GM12875 (cell line): ENCODE data around the gene ARAP1.

ENCODE experiments used
- H3K4me3 ChIP-seq: one replicate; pipeline ENCODE4 v1.5.1; 2011; ENCODE audit warnings: low read depth, low read length, control low read depth
- CTCF ChIP-seq: IDR thresholded peaks from 2 replicates; pipeline ENCODE4 v1.5.1; 2011; ENCODE audit warnings: low read depth, mild to moderate bottlenecking, control low read depth, inconsistent platforms, low read length, moderate library complexity, borderline replicate concordance; ENCODE audit not compliant: insufficient read depth

ARAP1 gene

GRCh38 chr11:72751116-72752087 is 806 bp downstream of the ARAP1 start:
- peak overlapping the region; percentile 93 for H3K4me3 ChIP-seq
- no peak for TF ChIP-seq CTCF

- no peak for TF ChIP-seq CTCF
- no peak overlapping the region for H3K4me3 ChIP-seq
Observed at GRCh38 chr11:72750556-72751115, 1.6 kb downstream of the ARAP1 start.

GRCh38 chr11:72750086-72750485 is 2.1 kb downstream of the ARAP1 start:
- no peak for TF ChIP-seq CTCF
- no peak overlapping the region for H3K4me3 ChIP-seq

GRCh38 chr11:72747289-72747855 is 4.8 kb downstream of the ARAP1 start:
- no peak for TF ChIP-seq CTCF
- H3K4me3 ChIP-seq: no peak overlapping the region

GRCh38 chr11:72746821-72747220 is 5.4 kb downstream of the ARAP1 start:
- no peak overlapping the region for H3K4me3 ChIP-seq
- TF ChIP-seq CTCF: no peak

- H3K4me3 ChIP-seq: no peak overlapping the region
- no peak for TF ChIP-seq CTCF
Observed at GRCh38 chr11:72745925-72746550, 6.2 kb downstream of the ARAP1 start.
